22Rv1 (cell line): ENCODE data around the gene TAOK3.

ENCODE experiments used
- ZFX ChIP-seq: fragments of 450-650 bp; IDR thresholded peaks from 2 replicates; pipeline ENCODE4 v1.6.1; 2017; ENCODE audit warnings: antibody characterized with exemption, borderline replicate concordance
- TF ChIP-seq, protein P1 (sequence below): fragments of 450-650 bp; IDR thresholded peaks from 2 replicates; pipeline ENCODE4 v1.5.1; 2017; ENCODE audit warnings: mild to moderate bottlenecking

DNA sequence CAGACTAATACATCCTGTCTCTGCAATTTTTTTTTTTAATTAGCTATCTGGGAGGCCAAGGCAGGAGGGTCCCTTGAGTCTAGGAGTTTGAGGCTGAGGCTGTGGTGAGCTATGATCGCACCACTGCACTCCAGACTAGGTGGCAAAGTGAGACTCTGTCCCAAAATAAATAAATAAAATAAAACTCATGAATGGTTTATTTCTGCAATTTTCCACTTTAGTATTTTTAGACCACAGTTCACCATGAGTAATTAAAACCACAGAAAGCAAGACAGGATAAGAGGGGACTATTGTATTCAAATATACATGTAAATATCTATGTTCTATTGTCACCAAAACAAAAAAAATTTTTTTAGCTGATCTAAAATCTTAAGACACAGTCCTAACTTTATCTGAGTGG is 17.8 kb downstream of the TAOK3 start:
- TF ChIP-seq, protein P1, sequence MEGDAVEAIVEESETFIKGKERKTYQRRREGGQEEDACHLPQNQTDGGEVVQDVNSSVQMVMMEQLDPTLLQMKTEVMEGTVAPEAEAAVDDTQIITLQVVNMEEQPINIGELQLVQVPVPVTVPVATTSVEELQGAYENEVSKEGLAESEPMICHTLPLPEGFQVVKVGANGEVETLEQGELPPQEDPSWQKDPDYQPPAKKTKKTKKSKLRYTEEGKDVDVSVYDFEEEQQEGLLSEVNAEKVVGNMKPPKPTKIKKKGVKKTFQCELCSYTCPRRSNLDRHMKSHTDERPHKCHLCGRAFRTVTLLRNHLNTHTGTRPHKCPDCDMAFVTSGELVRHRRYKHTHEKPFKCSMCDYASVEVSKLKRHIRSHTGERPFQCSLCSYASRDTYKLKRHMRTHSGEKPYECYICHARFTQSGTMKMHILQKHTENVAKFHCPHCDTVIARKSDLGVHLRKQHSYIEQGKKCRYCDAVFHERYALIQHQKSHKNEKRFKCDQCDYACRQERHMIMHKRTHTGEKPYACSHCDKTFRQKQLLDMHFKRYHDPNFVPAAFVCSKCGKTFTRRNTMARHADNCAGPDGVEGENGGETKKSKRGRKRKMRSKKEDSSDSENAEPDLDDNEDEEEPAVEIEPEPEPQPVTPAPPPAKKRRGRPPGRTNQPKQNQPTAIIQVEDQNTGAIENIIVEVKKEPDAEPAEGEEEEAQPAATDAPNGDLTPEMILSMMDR, result no peak
- TF ChIP-seq ZFX, result no peak
